NCI-H2107 (cell line): ENCODE results near the gene CTNND2.
"Not testable (repeated sequence)": the region's sequence is repeated elsewhere in the genome, so short reads cannot be mapped to it uniquely, and the experiment has no call there.

Experiments used
- DNase-seq: peaks from one replicate; lab custom pipeline; 2025; lab: John Stamatoyannopoulos, UW

The CTNND2 gene

DNA sequence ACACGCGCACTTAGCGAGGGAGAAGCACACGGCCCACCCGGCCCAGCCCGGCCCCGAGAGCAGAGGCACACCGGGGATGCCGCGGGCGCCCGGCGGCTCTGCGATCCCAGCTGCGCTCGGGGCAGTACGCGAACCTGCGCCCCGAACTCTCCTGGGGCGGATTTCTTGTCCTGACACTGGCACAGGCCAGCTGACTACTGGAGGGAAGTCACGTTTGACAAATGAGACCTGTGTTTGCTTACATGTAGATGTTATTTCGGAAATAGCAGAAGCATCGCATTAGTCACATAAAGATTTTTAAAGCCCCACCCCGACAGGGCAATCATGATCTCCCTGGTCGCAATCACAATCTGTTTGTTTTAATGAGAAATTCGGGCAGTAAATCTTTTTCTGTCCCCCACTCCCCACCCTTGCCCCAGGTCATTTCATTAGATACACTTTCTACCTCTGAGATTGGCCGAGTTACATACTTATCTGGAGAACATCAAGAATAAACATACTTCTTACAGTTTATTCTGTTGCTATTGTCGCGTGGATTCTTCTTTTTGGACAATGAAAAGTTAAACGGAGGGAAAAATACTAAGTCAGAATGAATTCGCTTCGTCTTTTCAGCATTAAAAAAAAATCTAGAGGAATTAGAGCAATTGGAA is 518.9 kb downstream of the CTNND2 start:
- no peak for DNase-seq

DNA sequence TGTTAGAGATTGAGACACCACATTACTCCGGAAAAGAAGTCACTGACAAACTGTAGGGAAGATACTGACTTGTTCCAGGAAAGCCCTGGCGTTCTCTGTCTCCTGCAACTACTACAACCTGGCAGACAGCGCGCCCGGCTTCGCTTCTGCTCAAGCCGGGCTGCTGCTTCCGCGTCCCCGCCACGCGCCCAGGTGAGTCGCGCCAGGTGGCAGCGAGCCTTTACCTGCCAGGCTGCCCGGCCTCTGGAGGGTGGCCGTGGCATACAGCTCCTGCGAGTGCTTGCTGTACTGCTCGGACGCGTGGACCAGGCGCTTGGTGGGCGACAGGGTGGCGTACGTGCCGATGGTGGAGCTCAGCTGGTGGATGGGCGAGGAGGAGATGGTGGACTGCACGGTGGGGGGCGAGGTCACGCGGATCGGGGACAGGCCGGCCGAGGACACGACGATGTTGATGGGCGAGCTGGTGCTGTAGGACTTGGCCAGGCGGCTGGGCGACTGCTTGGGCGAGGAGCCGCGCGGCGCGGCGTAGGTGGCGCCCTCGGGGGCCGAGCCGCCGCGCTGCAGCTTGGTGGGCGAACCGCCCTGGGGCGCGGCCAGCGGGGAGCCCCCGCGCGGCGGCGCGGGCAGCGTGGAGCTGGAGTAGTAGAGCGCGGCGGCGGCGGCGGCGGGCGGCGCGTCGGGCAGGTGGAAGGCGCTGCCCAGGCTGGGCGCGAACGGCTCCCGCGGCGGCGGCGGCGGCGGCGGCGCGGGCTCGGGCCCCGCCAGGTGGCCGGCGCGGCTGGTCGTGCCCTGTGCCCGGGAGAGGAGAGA is 519.6 kb downstream of the CTNND2 start:
- no peak for DNase-seq

DNA sequence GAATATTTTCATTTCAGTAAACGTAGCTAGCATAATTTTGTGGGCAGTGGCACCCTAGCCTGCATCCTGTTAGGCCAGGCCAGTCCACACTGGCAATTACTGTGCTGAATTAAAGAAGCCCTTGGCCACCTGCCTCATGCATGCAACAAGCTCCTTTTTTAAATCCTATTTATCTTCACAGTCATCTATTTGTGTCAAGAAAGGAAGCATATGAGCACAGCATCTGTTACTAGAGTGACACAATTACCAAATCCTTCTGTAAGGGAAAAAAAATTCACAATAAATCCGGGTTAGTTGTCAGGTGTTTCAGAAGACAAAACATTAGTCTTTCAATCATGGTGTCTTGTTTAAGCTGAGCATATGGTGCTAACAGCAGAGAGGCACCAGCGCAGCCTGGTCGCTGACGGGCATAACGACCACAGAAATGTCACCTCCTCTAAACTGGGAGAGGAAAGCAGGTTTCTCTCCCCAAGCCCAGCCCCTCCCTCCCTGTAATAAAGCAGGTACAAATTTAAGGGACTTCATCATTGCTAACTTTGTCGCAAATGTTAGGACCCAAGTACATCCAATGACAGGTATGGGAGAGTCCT is 520.6 kb downstream of the CTNND2 start:
- DNase-seq: no peak

DNA sequence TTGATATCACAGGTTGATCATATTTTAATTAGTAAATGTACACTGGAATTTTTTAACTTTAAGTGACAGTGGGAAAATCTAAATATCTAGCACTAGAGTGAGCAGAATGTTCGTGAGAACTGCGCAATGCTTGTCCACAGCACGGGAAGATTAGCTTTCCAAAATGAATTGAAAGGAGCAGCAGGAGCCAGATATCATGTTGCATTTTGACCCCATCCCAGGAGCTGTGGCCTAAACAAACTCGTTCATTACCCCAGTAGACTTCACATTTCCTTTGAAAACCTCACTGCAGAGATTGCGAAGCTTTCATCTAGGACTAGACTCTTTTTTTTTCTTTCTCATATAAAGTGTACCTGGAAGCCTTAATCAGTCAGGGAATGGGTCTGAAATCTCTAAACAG is 525.8 kb downstream of the CTNND2 start:
- DNase-seq: no peak

DNA sequence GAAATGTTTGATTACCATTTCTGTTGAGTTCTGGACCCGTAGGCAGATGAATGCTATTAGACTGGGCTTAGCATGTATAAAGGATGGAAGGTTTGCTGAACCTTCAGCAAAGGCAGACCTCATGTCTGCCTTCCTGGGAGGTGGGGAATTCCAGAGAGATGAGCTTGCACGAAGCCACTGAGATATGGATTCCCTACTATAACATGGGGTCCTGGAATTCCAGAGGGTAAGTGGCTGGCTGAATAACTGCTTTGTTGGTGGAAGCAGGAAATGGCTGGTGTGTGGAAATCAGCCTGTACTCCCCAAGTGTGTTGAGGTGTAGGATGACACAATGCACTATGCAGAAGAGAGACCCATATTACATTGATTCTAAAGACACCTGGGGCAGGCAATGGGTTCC is 526.4 kb downstream of the CTNND2 start:
- DNase-seq: no peak

DNA sequence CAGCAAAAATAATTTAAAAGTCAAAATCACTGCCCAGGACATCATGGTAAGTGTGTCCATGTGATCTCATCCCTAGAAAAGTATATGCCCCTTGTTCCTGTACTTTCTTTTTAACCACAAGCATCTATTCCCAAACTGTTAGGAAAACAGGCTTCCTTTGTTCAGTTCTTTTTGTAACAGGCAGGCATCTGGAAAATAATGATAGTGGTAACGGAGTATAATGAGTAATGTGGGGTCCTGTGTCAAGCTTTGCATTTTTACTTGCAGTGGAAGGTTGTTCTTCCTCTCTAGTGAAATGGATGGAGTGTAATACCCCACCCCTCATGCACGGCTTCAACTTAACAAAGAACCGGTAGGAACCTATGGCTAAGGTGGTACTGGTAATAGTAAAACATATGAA is 532.1 kb downstream of the CTNND2 start:
- DNase-seq: no peak

DNA sequence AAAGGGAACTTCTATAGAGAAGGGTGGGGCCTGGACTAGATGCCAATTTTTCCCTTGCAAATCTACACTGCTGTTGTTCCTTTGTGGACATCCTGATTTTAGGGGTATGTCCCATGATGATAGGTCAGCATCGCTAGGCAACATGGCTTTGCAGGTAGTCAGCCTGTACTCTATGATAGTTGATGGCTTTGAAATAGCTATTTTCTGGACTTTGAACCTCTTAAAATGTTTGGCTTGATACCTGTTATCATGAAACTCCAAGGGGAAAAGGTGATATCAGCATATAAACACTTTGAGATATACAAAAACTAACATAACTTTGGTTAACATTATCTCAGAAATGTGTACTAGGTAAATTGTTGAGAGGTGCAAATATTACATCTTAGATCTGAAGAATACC is 533.2 kb downstream of the CTNND2 start:
- DNase-seq: no peak

DNA sequence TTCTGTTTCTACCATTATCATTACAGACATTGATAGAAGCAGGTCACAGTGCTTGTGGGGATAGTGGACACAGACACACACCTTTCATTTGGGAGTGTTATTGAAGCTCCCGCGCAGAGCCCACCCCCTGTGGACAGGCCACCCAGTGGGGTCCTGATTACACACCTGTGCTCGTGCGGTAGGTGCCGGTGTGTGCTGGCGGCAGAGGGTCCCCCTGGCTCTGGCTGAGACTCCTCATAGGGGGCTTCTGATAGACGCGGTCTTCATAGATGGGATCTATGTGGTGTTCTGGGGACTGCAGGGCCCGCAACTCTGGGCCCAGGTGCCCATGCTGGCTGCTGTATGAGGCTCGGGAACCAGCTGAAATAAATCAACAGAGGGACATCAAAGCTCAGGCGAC is 539.7 kb downstream of the CTNND2 start:
- DNase-seq: no peak

DNA sequence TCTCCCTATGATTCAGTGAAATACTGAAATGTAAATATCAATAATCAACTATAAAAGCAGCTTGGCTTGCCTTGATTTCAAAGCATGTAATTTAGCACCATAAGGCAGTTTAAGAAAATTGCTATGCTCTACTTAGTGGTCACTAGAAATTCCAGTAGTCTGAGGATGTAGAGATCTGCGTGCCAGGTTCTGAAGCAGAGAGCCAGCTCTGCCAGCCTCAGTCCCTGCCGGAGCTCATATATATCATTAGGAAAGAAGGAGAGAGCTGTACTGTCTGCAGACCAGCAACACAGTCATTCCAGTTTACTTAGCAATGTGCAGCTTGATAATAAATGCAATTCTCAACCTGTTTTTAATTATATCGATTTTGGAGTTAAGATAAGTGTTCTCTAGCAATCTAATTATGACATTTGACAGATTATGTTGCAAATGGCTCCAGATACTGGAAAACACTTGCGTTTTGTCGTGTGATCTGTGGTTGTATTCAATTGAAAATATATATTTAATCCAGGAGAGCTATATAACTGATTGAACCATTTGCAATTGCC is 540.5 kb downstream of the CTNND2 start:
- DNase-seq: no peak

DNA sequence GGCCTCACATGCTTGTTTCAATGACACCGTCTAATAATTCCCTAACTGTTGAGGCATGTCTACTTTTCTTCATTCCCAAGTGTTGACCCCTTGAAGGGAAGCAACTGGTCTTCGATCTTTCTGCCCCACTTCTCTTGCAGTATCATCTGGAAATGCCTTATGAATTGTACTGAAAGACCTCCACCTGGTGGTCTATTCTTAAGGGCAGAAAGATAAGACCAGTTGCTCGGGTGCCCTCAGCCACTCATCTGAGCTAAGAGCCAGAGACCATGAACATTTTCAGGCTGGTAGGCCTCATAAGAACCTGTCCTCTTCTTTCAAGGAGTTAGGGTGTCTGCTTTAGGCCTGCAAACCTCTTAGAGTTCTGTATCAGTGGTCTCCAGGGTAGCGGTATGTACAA is 542.5 kb downstream of the CTNND2 start:
- DNase-seq: no peak

DNA sequence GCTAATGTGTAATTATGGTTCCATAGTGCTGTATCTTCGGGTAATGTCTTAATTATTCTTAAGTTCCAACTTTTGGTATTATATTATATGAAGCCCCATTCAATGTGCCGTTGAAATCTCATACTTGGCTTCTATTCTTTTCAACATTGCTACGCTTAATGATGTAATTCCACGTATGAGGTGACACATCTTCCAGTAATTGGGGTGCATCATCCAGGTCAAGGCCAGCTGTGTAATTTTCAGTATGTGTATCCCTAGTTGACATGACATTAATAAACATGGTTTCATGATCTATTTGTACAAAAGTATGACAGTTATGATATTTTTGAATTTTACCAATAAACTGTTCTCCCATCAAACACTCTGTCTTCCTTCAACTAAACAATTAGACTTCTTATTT is 546.3 kb downstream of the CTNND2 start:
- DNase-seq: no peak

DNA sequence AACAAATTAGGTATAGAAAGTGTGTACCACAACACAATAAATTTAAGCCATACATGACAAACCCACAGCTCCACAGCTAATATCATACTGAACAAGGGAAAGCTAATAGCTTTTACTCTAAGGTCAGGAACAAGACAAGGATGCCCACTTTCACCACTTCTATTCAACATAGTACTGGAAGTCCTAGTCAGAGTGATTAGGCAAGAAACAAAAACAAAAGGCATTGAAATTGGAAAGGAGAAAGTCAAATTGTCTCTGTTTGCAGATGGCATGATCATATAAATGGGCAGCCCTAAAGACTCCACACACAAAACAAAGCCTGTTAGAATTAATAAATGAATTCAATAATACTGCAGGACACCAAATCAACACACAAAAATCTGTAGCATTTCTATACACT is 548.8 kb downstream of the CTNND2 start:
- no peak for DNase-seq

DNA sequence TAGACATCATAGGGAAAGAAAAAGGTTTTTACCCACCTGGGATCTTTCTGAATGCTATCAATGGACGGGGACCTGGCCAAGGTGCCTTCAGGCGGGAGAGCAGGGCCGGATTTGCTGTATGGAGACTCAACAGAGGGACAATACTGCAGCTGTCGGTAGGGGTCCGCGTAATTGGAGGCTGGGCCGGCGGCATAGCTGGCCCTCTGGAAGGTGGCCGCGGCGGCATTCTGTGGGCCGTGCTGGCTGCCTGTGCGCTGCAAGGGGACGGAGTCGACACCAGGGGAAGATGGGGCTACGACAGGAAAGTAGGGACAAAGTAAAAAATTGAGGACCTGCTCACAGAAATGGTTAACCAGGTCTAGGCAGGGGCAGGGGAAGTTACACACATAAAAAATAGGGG is 557.9 kb downstream of the CTNND2 start:
- DNase-seq: no peak

DNA sequence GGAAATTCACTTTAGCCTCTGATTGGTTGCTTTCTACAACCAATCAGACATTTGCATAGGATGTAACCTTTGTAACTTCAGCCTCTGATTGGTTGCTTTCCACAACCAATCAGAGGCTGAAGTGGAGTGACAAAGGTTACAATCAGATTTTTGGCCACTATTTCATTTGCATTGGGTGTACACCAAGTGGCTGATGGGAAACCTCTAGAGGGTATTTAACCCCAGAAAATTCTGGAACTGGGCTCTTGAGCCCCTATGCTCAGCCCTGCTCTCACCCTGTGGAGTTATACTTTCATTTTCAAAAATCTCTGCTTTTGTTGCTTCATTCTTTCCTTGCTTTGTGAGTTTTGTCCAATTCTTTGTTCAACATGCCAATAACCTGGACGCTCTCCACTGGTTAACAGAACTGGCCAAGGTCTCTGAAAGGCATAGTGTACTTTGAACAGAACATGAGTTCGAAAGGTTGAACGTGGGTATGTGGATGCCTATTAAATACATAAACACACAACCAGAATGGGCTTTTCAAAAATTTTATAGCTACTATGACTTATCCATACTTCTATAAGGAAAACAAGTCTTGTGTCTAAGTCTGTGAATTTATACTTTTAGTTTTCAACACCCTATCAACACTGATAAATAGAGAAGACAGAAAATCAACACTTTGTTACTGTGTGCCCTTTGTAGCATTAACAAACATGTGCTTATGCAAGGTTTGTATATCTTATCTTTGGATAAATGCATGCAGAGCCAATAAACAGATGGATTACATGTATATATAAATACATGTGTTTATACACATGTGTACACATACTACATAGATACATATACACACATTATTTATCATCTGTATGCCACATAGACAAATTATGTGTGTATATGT is 568.1 kb downstream of the CTNND2 start:
- DNase-seq: no peak

DNA sequence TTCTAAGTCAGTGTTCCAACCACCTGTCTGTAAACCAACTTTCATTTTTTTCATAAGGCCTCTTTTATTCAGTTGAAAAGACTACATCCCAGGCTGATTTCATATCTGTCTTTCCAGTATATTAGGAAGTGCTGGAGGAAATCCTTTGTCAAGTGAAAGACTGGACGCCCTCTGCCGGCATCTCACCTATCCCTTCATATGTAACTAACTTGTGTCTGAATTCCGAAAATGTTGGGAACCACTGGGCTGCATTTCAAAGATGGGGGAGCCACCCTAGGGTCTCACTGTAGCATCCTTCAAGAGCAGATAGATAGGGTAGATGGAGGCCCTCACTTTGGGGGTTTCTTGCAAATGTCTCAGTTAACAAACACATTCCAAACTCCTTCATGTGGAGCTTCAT is 569.8 kb downstream of the CTNND2 start:
- no peak for DNase-seq

DNA sequence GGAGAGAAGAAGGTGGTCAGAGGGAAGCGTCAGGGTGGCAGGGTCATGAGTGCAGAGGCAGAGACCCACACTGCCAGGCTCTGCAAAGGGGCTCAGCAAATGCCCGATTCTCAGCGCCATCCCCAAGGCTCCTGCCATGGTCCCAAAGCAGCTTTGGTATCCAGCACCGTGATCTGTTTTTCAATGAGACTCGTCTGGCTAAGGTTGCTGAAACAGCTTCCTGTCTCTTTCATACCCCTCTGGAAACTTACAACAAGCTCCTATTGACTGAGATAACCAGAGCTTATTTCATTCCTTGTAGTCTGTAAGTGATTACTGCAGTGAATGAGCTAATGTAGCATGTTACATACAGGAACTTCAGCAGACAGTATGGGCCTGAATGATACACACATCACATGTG is 574.6 kb downstream of the CTNND2 start:
- DNase-seq: no peak

DNA sequence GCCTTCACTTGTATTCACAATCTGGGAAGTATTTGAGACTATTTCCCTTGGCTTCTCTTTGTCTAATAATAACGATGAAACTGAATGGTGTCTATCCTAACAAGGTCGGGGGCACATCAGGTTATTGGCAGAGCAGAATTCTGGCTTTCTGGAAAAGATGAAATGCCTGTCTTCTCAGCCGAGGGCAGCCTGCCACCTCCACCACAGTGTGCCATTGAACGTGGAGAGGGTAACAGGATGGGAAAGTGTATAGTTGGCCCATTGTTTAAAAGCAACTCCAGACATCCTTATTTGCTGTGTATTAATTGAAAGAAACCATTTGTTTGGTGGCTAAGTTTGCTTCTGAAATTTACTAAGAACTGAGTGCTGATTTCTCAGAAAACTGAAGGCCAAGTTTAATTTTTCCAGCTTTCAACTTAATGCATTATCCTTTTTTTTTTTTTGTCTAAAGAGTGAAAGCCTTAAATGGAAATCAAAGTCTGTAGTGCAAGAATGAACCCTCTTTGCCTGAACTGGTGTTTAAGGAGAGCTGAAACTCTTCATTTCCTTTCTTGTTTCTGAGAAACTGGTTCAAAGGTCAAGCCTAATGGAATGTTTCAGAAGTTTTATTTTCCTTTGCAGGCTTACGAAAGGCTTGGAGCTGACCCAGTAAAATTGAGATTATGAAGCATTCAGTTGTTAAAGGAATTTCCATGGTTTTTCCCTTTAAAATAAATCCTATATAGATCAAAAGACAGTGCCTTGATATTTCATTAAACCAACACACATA is 579.5 kb downstream of the CTNND2 start:
- no peak for DNase-seq

DNA sequence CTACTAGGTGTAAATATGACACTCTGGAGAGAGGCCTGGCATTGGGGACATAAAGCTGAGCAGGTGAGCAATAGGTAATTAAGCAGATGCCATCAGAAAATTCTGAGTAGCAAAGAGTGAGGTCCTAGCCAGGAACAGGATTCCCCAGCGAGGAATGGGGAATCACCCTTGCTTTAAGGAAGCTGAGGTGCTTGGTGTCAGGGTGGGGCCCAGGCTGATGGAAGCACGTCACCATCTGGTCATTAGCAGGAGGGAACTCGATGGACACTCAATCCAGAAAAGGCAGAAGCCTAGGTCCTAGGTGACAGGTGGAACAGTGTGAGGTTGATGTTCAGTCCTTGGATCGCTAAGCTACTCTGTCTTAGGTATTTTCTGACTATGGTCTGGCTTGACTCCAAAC is 580.5 kb downstream of the CTNND2 start:
- DNase-seq: no peak

DNA sequence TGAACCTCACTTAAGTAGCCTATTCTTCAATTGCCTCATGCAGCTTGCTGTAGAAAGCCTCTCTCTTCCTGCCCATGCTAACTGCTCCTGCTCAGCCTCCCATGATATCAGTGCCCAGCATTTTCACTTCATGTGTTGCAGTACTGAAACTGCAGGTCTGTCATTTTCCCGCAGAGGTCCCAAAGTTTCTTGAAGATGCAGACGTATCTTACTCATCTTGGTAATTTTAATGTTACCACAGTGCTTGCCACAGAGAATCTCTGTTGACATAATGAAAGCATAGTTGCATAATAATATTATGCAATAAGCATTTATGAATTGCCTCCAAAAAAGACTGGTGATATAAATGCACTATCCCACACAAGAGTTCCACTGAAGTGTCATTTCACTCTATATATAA is 582.1 kb downstream of the CTNND2 start:
- DNase-seq: no peak

DNA sequence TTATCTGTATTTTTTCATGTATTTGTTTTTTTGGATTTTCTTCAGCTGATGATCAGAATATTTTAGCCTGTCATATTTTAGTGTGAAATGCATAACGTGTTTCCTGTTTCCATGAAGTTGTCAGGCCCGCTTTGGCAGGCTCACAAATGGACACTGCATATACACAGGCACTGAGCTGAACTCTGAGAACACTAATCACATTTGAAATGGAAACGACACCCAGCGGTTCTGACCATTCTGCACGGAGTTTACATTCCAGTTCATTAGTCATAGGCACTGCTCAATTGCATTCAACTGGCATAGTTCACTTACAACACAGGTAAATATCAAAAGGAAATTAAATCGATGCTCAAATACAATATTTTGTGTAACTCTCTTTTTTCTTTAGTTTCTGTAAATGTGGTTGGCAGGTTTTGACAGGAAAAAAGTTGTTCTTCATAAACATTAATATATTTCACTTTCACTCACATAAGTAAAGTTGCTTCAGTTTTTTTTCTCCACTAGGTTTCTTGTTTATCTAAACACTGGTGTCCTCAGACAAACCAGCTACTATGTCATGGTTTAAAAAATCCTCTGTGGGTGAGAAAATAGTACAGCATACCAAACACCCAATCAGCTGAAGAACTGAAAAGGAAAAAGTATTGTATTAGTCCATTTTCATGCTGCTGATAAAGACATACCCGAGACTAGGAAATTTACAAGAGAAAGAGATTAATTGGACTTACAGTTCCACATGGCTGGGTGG is 584.2 kb downstream of the CTNND2 start:
- no peak for DNase-seq

DNA sequence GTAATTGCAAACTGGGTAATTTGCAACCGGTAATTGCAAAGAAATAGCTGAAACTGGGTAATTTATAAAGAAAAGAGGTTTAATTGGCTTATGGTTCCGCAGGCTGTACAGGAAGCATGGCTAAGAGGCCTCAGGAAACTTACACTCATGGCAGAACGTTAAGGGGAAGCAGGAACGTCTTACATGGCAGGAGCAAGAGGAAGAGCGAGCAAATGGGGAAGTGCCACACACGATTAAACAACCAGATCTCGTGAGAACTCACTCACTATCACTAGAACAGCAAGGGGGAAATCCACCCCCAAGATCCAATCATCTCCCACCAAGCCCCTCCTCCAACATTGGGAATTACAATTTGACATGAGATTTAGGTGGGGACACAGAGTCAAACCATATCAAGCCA is 590.6 kb downstream of the CTNND2 start:
- DNase-seq: not testable (repeated sequence)
